Measurements from ENCODE around the gene C6orf62. TPM values are rescaled to one million over a fixed set of nuclear protein-coding genes. Genes with fewer than 3 reads are reported as not detected.

The C6orf62 gene
- total RNA-seq, 1 experiment from 2014 or later, result 86.4 TPM

- ATAC-seq, result peak; percentile 62
- H3K9me3 Mint-ChIP-seq, result no peaks in the 10 kb centered on the region
- H3K27ac Mint-ChIP-seq, result 0 out of 2 replicates have a peak overlapping the region, but pooled peaks have one; percentile 14
- ChIA-PET POLR2A (interaction anchor here (0.6 kb wide), 1 partner anchor 44 kb away, joined by 3 read pairs; no protein-coding TSS in a partner anchor), CTCF (interaction anchor here (0.6 kb wide), 1 partner anchor 64 kb away, joined by 4 read pairs; no protein-coding TSS in a partner anchor)
- H3K4me1 Mint-ChIP-seq, result peaks cover 12% of the 10 kb centered on the region
- no peaks in the 10 kb centered on the region for H3K27me3 Mint-ChIP-seq (ENCODE audit: low read depth)
- no peak for DNase-seq (ENCODE audit: low spot score)
- TF ChIP-seq E2F4 (CRISPR knock-in tag; IDR thresholded peaks at IDR 0.05; ENCODE audit: borderline replicate concordance, low read depth) (no peak), AR (CRISPR knock-in tag; IDR thresholded peaks at IDR 0.05) (no peak), ZNF263 (CRISPR knock-in tag; IDR thresholded peaks at IDR 0.05; ENCODE audit: low read depth) (no peak), ZNF396 (CRISPR knock-in tag; IDR thresholded peaks at IDR 0.05; ENCODE audit: borderline replicate concordance) (no peak), ZNF317 (CRISPR knock-in tag; IDR thresholded peaks at IDR 0.05; ENCODE audit: borderline replicate concordance, low read depth) (no peak), NR2C2 (CRISPR knock-in tag; IDR thresholded peaks at IDR 0.05) (no peak), ZNF512 (CRISPR knock-in tag; IDR thresholded peaks at IDR 0.05; ENCODE audit: borderline replicate concordance) (no peak), E2F5 (CRISPR knock-in tag; IDR thresholded peaks at IDR 0.05) (no peak)
- peaks cover 9% of the 10 kb centered on the region for H3K36me3 Mint-ChIP-seq
- H3K4me3 Mint-ChIP-seq, result no peak overlapping the region
These were observed 25.9 kb downstream of the C6orf62 start for GRCh38 chr6:24692848-24693592.

GRCh38 chr6:24692415-24692814 lies 26.5 kb downstream of the C6orf62 start:
- DNase-seq (ENCODE audit: low spot score) (no peak), ATAC-seq (no peak)
- Mint-ChIP-seq H3K36me3 (peaks cover 4% of the 10 kb centered on the region), H3K4me3 (no peak overlapping the region), H3K27ac (no peak overlapping the region), H3K27me3 (ENCODE audit: low read depth) (no peaks in the 10 kb centered on the region), H3K9me3 (0 out of 2 replicates have a peak, but pooled peaks cover under 1% of the 10 kb centered on the region), H3K4me1 (peaks cover 12% of the 10 kb centered on the region)
- CTCF ChIA-PET, result no interaction called here
- POLR2A ChIA-PET, result no interaction called here
- TF ChIP-seq ZNF121 (CRISPR knock-in tag; IDR thresholded peaks at IDR 0.05) (peak; percentile 48; the same call in 1 of the 2 replicates), JAZF1 (CRISPR knock-in tag; IDR thresholded peaks at IDR 0.05) (no peak)

- no peak for DNase-seq (ENCODE audit: low spot score)
- ATAC-seq, result no peak
- peaks cover 9% of the 10 kb centered on the region for H3K36me3 Mint-ChIP-seq
- peaks cover 16% of the 10 kb centered on the region for H3K4me1 Mint-ChIP-seq
- H3K9me3 Mint-ChIP-seq, result 0 out of 2 replicates have a peak, but pooled peaks cover 3% of the 10 kb centered on the region
- peak overlapping the region; percentile 0; the same call in 1 of the 2 replicates for H3K27ac Mint-ChIP-seq
- no peak for TF ChIP-seq CBFB (CRISPR knock-in tag; IDR thresholded peaks at IDR 0.05; ENCODE audit: low read depth)
- H3K27me3 Mint-ChIP-seq (ENCODE audit: low read depth), result no peaks in the 10 kb centered on the region
- no peak overlapping the region for H3K4me3 Mint-ChIP-seq
- CTCF ChIA-PET, result no interaction called here
- POLR2A ChIA-PET, result no interaction called here
These were observed 27.0 kb downstream of the C6orf62 start for GRCh38 chr6:24692003-24692402.
